ENCODE results near the gene RAVER1. TPM values are rescaled to one million over a fixed set of nuclear protein-coding genes. Genes with fewer than 3 reads are reported as not detected.
"Not testable (repeated sequence)": the region's sequence is repeated elsewhere in the genome, so short reads cannot be mapped to it uniquely, and the experiment has no call there.

Gene RAVER1, protein sequence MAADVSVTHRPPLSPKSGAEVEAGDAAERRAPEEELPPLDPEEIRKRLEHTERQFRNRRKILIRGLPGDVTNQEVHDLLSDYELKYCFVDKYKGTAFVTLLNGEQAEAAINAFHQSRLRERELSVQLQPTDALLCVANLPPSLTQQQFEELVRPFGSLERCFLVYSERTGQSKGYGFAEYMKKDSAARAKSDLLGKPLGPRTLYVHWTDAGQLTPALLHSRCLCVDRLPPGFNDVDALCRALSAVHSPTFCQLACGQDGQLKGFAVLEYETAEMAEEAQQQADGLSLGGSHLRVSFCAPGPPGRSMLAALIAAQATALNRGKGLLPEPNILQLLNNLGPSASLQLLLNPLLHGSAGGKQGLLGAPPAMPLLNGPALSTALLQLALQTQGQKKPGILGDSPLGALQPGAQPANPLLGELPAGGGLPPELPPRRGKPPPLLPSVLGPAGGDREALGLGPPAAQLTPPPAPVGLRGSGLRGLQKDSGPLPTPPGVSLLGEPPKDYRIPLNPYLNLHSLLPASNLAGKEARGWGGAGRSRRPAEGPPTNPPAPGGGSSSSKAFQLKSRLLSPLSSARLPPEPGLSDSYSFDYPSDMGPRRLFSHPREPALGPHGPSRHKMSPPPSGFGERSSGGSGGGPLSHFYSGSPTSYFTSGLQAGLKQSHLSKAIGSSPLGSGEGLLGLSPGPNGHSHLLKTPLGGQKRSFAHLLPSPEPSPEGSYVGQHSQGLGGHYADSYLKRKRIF
- 10 to 100 TPM; 10.0 to 15.9 (median 11.8) TPM for total RNA-seq

DNA sequence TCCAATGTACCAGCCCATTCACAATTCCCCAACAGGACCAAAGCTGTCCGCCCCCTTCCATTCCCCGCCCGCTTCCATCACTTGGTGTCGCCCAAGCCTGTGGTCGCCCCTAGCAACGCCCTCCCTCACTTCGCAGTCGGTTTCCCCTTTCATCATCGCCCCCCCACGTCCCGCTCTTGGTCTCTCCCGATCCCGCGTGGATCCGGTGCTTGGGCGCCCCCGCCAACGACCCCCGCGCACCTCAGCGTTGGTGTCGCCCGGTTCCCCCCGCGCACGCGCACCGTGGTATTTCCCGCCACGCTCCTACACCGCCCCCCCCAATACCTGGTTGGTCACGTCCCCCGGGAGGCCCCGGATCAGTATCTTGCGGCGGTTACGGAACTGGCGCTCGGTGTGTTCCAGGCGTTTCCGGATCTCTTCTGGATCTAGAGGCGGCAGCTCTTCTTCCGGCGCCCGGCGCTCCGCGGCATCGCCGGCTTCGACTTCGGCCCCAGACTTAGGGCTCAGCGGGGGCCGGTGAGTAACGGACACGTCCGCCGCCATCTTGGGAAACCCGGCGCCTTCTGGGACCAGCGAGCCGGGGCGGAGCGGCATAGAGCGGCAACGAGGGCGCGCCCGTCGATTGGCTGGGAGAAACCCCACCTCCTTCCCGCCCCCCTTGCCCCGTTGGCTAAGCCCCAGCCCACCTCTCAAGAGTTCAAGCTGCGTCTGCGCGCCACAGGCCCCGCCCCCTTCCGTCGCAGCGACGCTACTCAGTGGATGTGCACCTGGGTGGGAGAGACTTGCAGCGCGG, at the start of gene RAVER1:
Gene RAVER1 (minus strand): TSS at position 565 of the 793 bp plus-strand sequence. CDS start 22 bp downstream, at position 543.
- peak; percentile 97 for DNase-seq
- Histone ChIP-seq H3K27me3 (no peaks in the 10 kb centered on the region), H3K27ac (peak within 1 kb of the TSS; percentile 90 to 98 (median 95)), H3K9me3 (no peaks in the 10 kb centered on the region), H3K36me3 (peaks cover 0 to 25% of the 10 kb centered on the region in 2 donors), H3K4me1 (peaks cover 18 to 23% of the 10 kb centered on the region in 2 donors), H3K4me3 (peak within 1 kb of the TSS; percentile 69 to 96 (median 88))
- TF ChIP-seq CTCF (IDR thresholded peaks at IDR 0.05 in 4 of 5, conservative IDR thresholded peaks at IDR 0.05 in 1 of 5), result no peak
- peak; percentile 85 to 94 for TF ChIP-seq POLR2A (IDR thresholded peaks at IDR 0.05)
- intact Hi-C loops (cut with DNase I; ENCODE audit: low total_unique reads), result loop anchor here (1.0 to 10.0 kb wide), 6 partner anchors 18 to 498 kb away; partner anchors contain the start of genes EIF3G, ICAM1, MRPL4 and P2RY11
- ATAC-seq, result peak; percentile 90 to 91
- in situ Hi-C loops (cut with MboI; ENCODE audit: low sequenced_read_pairs in 4 of 4), result no loop called here

GRCh38 chr19:10383223-10383499, 49.8 kb upstream of the RAVER1 start:
- not testable (repeated sequence) for H3K36me3 ChIP-seq, DNase-seq, H3K27me3 ChIP-seq, H3K27ac ChIP-seq, ATAC-seq, H3K4me3 ChIP-seq, H3K9me3 ChIP-seq
- peaks cover 10 to 14% of the 10 kb centered on the region in 2 donors for H3K4me1 ChIP-seq
- intact Hi-C loops (cut with DNase I; ENCODE audit: low total_unique reads), result loop anchor here (10.0 kb wide), 1 partner anchor 268 kb away; the partner anchor contains the start of genes EIF3G and P2RY11
- in situ Hi-C loops (cut with MboI; ENCODE audit: low sequenced_read_pairs in 4 of 4), result loop anchor here (10.0 to 25.0 kb wide), 2 partner anchors 446 to 458 kb away; partner anchors contain the start of gene OLFM2 (in 3 of the 4)

DNA sequence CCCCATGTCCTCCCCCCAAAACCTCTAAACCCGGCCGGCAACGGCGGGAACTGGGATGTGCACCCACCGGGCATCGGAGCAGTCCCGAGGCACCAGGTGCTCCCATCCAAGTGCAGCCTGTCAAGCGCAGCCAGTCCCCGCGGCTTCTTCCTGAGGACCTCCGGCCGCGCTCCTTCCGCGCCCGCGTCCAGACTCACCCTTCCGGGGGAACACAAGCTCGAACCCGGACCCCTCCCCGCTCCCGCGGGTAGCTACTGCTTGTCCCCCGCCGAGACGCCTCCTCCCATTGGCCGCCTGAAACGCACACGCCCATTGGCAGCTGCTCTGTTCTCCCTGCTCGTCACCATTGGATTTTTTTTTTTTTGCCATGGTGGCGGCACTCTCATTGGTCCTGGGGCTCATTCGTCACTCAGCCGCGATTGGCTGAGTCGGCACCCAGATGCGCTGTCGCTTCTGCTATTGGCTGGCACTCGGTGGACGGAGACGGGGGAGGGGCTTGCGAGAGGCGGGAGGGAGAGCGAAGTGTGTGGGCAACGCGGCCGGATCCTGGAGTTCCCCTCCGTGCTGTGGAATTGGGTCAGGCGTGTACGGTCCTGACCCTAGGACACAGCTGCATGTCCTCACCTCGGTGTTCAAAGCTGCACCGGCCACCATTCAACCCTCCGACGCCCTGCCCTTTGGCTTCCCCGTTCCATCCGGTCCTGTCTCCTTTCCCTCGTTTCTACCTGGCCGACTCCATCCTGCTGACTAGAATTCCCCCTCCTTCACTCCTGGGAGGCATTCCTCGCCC, 47.2 kb upstream of the RAVER1 start, which contains the start of gene TYK2:
Gene TYK2 (minus strand): TSS at position 260 of the 790 bp plus-strand sequence. CDS start 2,166 bp downstream, outside the sequence.
- TF ChIP-seq POLR2A (IDR thresholded peaks at IDR 0.05) (peak; percentile 40 to 53), CTCF (IDR thresholded peaks at IDR 0.05 in 4 of 5, conservative IDR thresholded peaks at IDR 0.05 in 1 of 5) (no peak)
- Histone ChIP-seq H3K27me3 (no peaks in the 10 kb centered on the region), H3K4me3 (peak within 1 kb of the TSS; percentile 90 to 98 (median 95)), H3K9me3 (no peaks in the 10 kb centered on the region), H3K27ac (peak within 1 kb of the TSS; percentile 82 to 92 (median 82)), H3K4me1 (peaks cover 10 to 14% of the 10 kb centered on the region in 2 donors), H3K36me3 (peaks cover 0 to 10% of the 10 kb centered on the region in 2 donors)
- in situ Hi-C loops (cut with MboI; ENCODE audit: low sequenced_read_pairs in 4 of 4) (loop anchor here (10.0 to 25.0 kb wide), 2 partner anchors 443 to 456 kb away; partner anchors contain the start of gene OLFM2 (in 3 of the 4)), intact Hi-C loops (cut with DNase I; ENCODE audit: low total_unique reads) (loop anchor here (1.0 to 10.0 kb wide), 3 partner anchors 47 to 266 kb away; partner anchors contain the start of genes EIF3G, FDX2, P2RY11 and RAVER1)
- peak; percentile 96 to 98 for DNase-seq
- ATAC-seq, result peak; percentile 99 to 100

- no peak for TF ChIP-seq POLR2A (IDR thresholded peaks at IDR 0.05)
- TF ChIP-seq CTCF (IDR thresholded peaks at IDR 0.05 in 4 of 5, conservative IDR thresholded peaks at IDR 0.05 in 1 of 5), result no peak
- Histone ChIP-seq H3K4me1 (peaks cover 10 to 14% of the 10 kb centered on the region in 2 donors), H3K36me3 (peaks cover 0 to 16% of the 10 kb centered on the region in 2 donors), H3K27ac (peak overlapping the region; percentile 82 to 92 (median 82)), H3K4me3 (peak overlapping the region; percentile 90 to 98 (median 95)), H3K9me3 (no peaks in the 10 kb centered on the region), H3K27me3 (no peaks in the 10 kb centered on the region)
- no peak for DNase-seq
- in situ Hi-C loops (cut with MboI; ENCODE audit: low sequenced_read_pairs in 4 of 4), result loop anchor here (10.0 to 25.0 kb wide), 2 partner anchors 443 to 455 kb away; partner anchors contain the start of gene OLFM2 (in 3 of the 4)
- intact Hi-C loops (cut with DNase I; ENCODE audit: low total_unique reads), result loop anchor here (1.0 to 10.0 kb wide), 3 partner anchors 47 to 265 kb away; partner anchors contain the start of genes EIF3G, FDX2, P2RY11 and RAVER1
- ATAC-seq, result no peak
Observed at GRCh38 chr19:10379880-10380312, 46.6 kb upstream of the RAVER1 start.

All from gastrocnemius medialis (tissue), 4 donors.